Thymus (tissue), 14 donors: Measurements from ENCODE around the gene B3GNT3. TPM values are rescaled to one million over a fixed set of nuclear protein-coding genes. Genes with fewer than 3 reads are reported as not detected.

Source experiments
- DNase-seq, 9 donors: peaks; one replicate each; pipeline ENCODE4 v3.0.0-alpha.2; 2013; ENCODE audit warnings: low spot score in 9 of 9, low read depth in 6 of 9, missing footprints in 1 of 9
- H3K27ac ChIP-seq, 2 donors: one replicate each; pipeline ENCODE4 v1.5.1; 2013; ENCODE audit warnings: control low read depth in 1 of 2, low read depth in 1 of 2, low read length in 1 of 2, mild to moderate bottlenecking in 1 of 2, moderate library complexity in 1 of 2
- H3K27me3 ChIP-seq, 2 donors: one replicate each; pipeline ENCODE4 v1.5.1; 2013; ENCODE audit warnings: low read length in 1 of 2; ENCODE audit not compliant: control insufficient read depth in 2 of 2, insufficient read depth in 1 of 2
- H3K36me3 ChIP-seq, 2 donors: one replicate each; pipeline ENCODE4 v1.5.1; 2013; ENCODE audit warnings: low read length in 1 of 2, mild to moderate bottlenecking in 1 of 2, moderate library complexity in 1 of 2; ENCODE audit not compliant: control insufficient read depth in 2 of 2, insufficient read depth in 2 of 2
- H3K4me1 ChIP-seq, 2 donors: one replicate each; pipeline ENCODE4 v1.5.1; 2013; ENCODE audit warnings: low read length in 2 of 2; ENCODE audit not compliant: control insufficient read depth in 2 of 2, insufficient read depth in 2 of 2
- H3K4me3 ChIP-seq, 2 donors: one replicate each; pipeline ENCODE4 v1.5.1; 2013; ENCODE audit warnings: low read length in 2 of 2, control low read depth in 1 of 2, mild to moderate bottlenecking in 1 of 2
- H3K9me3 ChIP-seq, 2 donors: one replicate each; pipeline ENCODE4 v1.5.1; 2013; ENCODE audit warnings: low read length in 1 of 2, mild to moderate bottlenecking in 1 of 2; ENCODE audit not compliant: control insufficient read depth in 2 of 2, insufficient read depth in 1 of 2
- WGBS: extraction: QIAGEN DNeasy Blood & Tissue Kit; methylation state at CpG from one replicate; pipeline ENCODE4 v1.1.7; 2013; 5-methylcytosine and 5-hydroxymethylcytosine counted together
- long read RNA-seq, 10 donors: transcript quantifications; one replicate each; lab custom pipeline, GENCODE V29; 2026
- polyA plus RNA-seq: library from polyadenylated mRNA; stranded (reverse); fragments of 200-250 nt; gene quantifications from one replicate; pipeline ENCODE4 v1.2.3, GENCODE V29; 2013
- total RNA-seq: library from RNA; stranded (reverse); fragments of 120-200 nt; gene quantifications from one replicate; pipeline ENCODE4 v1.2.4, GENCODE V29; 2013
- donor health status: healthy.

B3GNT3 gene
- 0.14 TPM for total RNA-seq
- polyA plus RNA-seq, result 1.0 TPM
- long read RNA-seq, donor 1, result 0 reads
- long read RNA-seq, donor 2, result 0 reads
- long read RNA-seq, donor 3, result 0 reads
- long read RNA-seq, donor 4, result 0 reads
- long read RNA-seq, donor 5, result 0 reads
- long read RNA-seq, donor 6, result 0 reads
- long read RNA-seq, donor 7, result 0 reads
- long read RNA-seq, donor 8, result 0 reads
- long read RNA-seq, donor 9, partial matches to known transcripts, result 0 of 1 reads
- long read RNA-seq, donor 9, other reads (novel, unspliced or antisense), result 0 of 1 reads
- long read RNA-seq, donor 10, result 0 reads

GRCh38 chr19:17794731-17795494 lies at the start of gene B3GNT3:
B3GNT3 (plus strand) TSS chr19:17795138; CDS start chr19:17807808, 12,670 bp downstream.
- H3K4me1 ChIP-seq, result peaks cover 0 to 11% of the 10 kb centered on the region in 2 donors
- H3K36me3 ChIP-seq, result no peaks in the 10 kb centered on the region
- H3K27me3 ChIP-seq, result peaks cover 25 to 50% of the 10 kb centered on the region in 2 donors
- H3K9me3 ChIP-seq, result peaks cover 2 to 6% of the 10 kb centered on the region in 2 donors
- no peak for DNase-seq
- 9% methylated on average over 50 of the region's 50 CpGs for WGBS
- H3K4me3 ChIP-seq, result no peak within 1 kb of the TSS
- no peak within 1 kb of the TSS for H3K27ac ChIP-seq

- peak; percentile 84 to 97 (median 92) for DNase-seq
- 6% methylated on average over 75 of the region's 75 CpGs for WGBS
- H3K27me3 ChIP-seq, result no peaks in the 10 kb centered on the region
- H3K9me3 ChIP-seq, result no peaks in the 10 kb centered on the region
- H3K4me3 ChIP-seq, result peak overlapping the region; percentile 65 to 83
- H3K27ac ChIP-seq, result peak overlapping the region; percentile 37 to 43
- H3K4me1 ChIP-seq, result peaks cover 24 to 50% of the 10 kb centered on the region in 2 donors
- no peaks in the 10 kb centered on the region for H3K36me3 ChIP-seq
These were observed 47.5 kb upstream of the B3GNT3 start for GRCh38 chr19:17747205-17748098.

- peak in 1 of 9 donors; percentile 12 for DNase-seq
- H3K9me3 ChIP-seq, result no peaks in the 10 kb centered on the region
- H3K36me3 ChIP-seq, result no peaks in the 10 kb centered on the region
- H3K4me1 ChIP-seq, result peaks cover 24 to 52% of the 10 kb centered on the region in 2 donors
- 92% methylated on average over 6 of the region's 6 CpGs for WGBS
- peak overlapping the region; percentile 85 for H3K27ac ChIP-seq
- no peak overlapping the region for H3K4me3 ChIP-seq
- H3K27me3 ChIP-seq, result no peaks in the 10 kb centered on the region
These were observed 45.9 kb upstream of the B3GNT3 start for GRCh38 chr19:17748884-17749638.

GRCh38 chr19:17749912-17750317 lies 45.0 kb upstream of the B3GNT3 start:
- H3K4me3 ChIP-seq, result no peak overlapping the region
- DNase-seq, result peak in 1 of 9 donors; percentile 50
- 76% methylated on average over 8 of the region's 8 CpGs for WGBS
- H3K9me3 ChIP-seq, result no peaks in the 10 kb centered on the region
- peaks cover 24 to 61% of the 10 kb centered on the region in 2 donors for H3K4me1 ChIP-seq
- H3K36me3 ChIP-seq, result peaks cover 0 to 8% of the 10 kb centered on the region in 2 donors
- H3K27me3 ChIP-seq, result no peaks in the 10 kb centered on the region
- H3K27ac ChIP-seq, result peak overlapping the region; percentile 85

GRCh38 chr19:17751103-17751911 lies 43.6 kb upstream of the B3GNT3 start, which contains the start of gene FCHO1:
FCHO1 (plus strand) TSS chr19:17751477; CDS start chr19:17755165, 3,688 bp downstream.
- Histone ChIP-seq H3K4me3 (peak within 1 kb of the TSS; percentile 51 to 64), H3K36me3 (peaks cover 0 to 11% of the 10 kb centered on the region in 2 donors), H3K27ac (peak within 1 kb of the TSS; percentile 87 to 90), H3K4me1 (peaks cover 31 to 75% of the 10 kb centered on the region in 2 donors), H3K9me3 (no peaks in the 10 kb centered on the region), H3K27me3 (no peaks in the 10 kb centered on the region)
- DNase-seq, result peak; percentile 49 to 93 (median 81)
- 17% methylated on average over 28 of the region's 28 CpGs for WGBS

- peak in 1 of 9 donors; percentile 38 for DNase-seq
- no peaks in the 10 kb centered on the region for H3K9me3 ChIP-seq
- WGBS, result 15% methylated on average over 2 of the region's 2 CpGs
- H3K27me3 ChIP-seq, result no peaks in the 10 kb centered on the region
- peak overlapping the region; percentile 87 to 90 for H3K27ac ChIP-seq
- H3K36me3 ChIP-seq, result peaks cover 0 to 15% of the 10 kb centered on the region in 2 donors
- peaks cover 34 to 79% of the 10 kb centered on the region in 2 donors for H3K4me1 ChIP-seq
- H3K4me3 ChIP-seq, result peak overlapping the region; percentile 51 to 64
These were observed 43.0 kb upstream of the B3GNT3 start for GRCh38 chr19:17751912-17752273.

GRCh38 chr19:17752865-17753639 lies 41.9 kb upstream of the B3GNT3 start:
- H3K9me3 ChIP-seq, result no peaks in the 10 kb centered on the region
- WGBS, result 89% methylated on average over 7 of the region's 7 CpGs
- no peak overlapping the region for H3K4me3 ChIP-seq
- DNase-seq, result no peak
- peaks cover 34 to 72% of the 10 kb centered on the region in 2 donors for H3K4me1 ChIP-seq
- peaks cover 5 to 20% of the 10 kb centered on the region in 2 donors for H3K36me3 ChIP-seq
- no peaks in the 10 kb centered on the region for H3K27me3 ChIP-seq
- no peak overlapping the region for H3K27ac ChIP-seq
